Hepatocyte (in vitro differentiated cells): Measurements from ENCODE around the gene KRT80. TPM values are rescaled to one million over a fixed set of nuclear protein-coding genes. Genes with fewer than 3 reads are reported as not detected.
A peak's percentile ranks its signal among the peaks of the same experiment; 100 is the strongest.

Source experiments
- DNase-seq: peaks from one replicate; pipeline ENCODE4 v3.0.0-alpha.2; 2016; ENCODE audit warnings: low spot score
- H2AFZ ChIP-seq: fragments of 200-600 bp; sonication (generic); 2 replicates; pipeline ENCODE4 v1.6.0; 2016; ENCODE audit warnings: antibody characterized with exemption, mild to moderate bottlenecking
- H3K27ac ChIP-seq: fragments of 200-600 bp; sonication (generic); 2 replicates; pipeline ENCODE4 v1.5.1; 2016; ENCODE audit warnings: mild to moderate bottlenecking
- H3K27me3 ChIP-seq: fragments of 200-600 bp; sonication (generic); 2 replicates; pipeline ENCODE4 v1.6.1; 2016
- H3K36me3 ChIP-seq: fragments of 200-600 bp; sonication (generic); replicated peaks from 2 replicates; pipeline ENCODE4 v1.5.1; 2016; ENCODE audit warnings: low read depth; ENCODE audit not compliant: insufficient read depth
- H3K4me1 ChIP-seq: fragments of 200-600 bp; sonication (generic); 2 replicates; pipeline ENCODE4 v1.5.1; 2016; ENCODE audit warnings: mild to moderate bottlenecking, moderate library complexity; ENCODE audit not compliant: insufficient read depth
- H3K4me2 ChIP-seq: fragments of 200-600 bp; sonication (generic); 2 replicates; pipeline ENCODE4 v1.6.0; 2016
- H3K4me3 ChIP-seq: fragments of 200-600 bp; sonication (generic); 2 replicates; pipeline ENCODE4 v1.5.1; 2016; ENCODE audit warnings: mild to moderate bottlenecking
- H3K79me2 ChIP-seq: fragments of 200-600 bp; sonication (generic); 2 replicates; pipeline ENCODE4 v1.6.0; 2017; ENCODE audit warnings: mild to moderate bottlenecking
- H3K9me2 ChIP-seq: fragments of 200-600 bp; sonication (generic); replicated peaks from 2 replicates; pipeline ENCODE4 v1.6.0; 2017; ENCODE audit warnings: mild to moderate bottlenecking; ENCODE audit not compliant: insufficient read depth
- H3K9me3 ChIP-seq: fragments of 200-600 bp; sonication (generic); 2 replicates; pipeline ENCODE4 v1.5.1; 2016; ENCODE audit warnings: low read depth, mild to moderate bottlenecking
- H4K20me1 ChIP-seq: fragments of 200-600 bp; sonication (generic); 2 replicates; pipeline ENCODE4 v1.6.0; 2016; ENCODE audit warnings: mild to moderate bottlenecking; ENCODE audit not compliant: insufficient read depth, poor library complexity, severe bottlenecking
- CTCF ChIP-seq: fragments of 200-600 bp; sonication (generic); IDR thresholded peaks from 2 replicates; pipeline ENCODE4 v1.5.1; 2016; ENCODE audit warnings: antibody characterized with exemption, mild to moderate bottlenecking; ENCODE audit not compliant: poor library complexity
- EZH2 ChIP-seq: fragments of 200-600 bp; sonication (generic); IDR thresholded peaks from 2 replicates; pipeline ENCODE4 v1.6.1; 2016; ENCODE audit warnings: antibody characterized with exemption, mild to moderate bottlenecking, borderline replicate concordance
- EZH2phosphoT487 ChIP-seq: fragments of 200-600 bp; sonication (generic); IDR thresholded peaks from one replicate; pipeline ENCODE4 v1.6.1; 2018; ENCODE audit warnings: antibody characterized with exemption, mild to moderate bottlenecking, low read depth, moderate library complexity; ENCODE audit not compliant: unreplicated experiment, severe bottlenecking
- WGBS: methylation state at CpG from one replicate; pipeline ENCODE4 v1.1.6; 2016; ENCODE audit warnings: low lambda C conversion rate; ENCODE audit errors: missing lambda C conversion rate; 5-methylcytosine and 5-hydroxymethylcytosine counted together
- polyA plus RNA-seq: library from polyadenylated mRNA; unstranded; fragments of >200 nt; fragmentation: Nextera tagmentation; extraction: Ambion mirVana; gene quantifications from 2 replicates; pipeline ENCODE4 v1.2.1, GENCODE V29; 2016
- total RNA-seq: library from RNA; depleted of rRNA; stranded (reverse); fragments of >200 nt; gene quantifications from 2 replicates; pipeline ENCODE4 v1.2.3, GENCODE V29; 2014

The KRT80 gene
- total and polyA plus RNA-seq, 2 experiments from 2014 or later, result 0.77 to 1.2 TPM

DNA sequence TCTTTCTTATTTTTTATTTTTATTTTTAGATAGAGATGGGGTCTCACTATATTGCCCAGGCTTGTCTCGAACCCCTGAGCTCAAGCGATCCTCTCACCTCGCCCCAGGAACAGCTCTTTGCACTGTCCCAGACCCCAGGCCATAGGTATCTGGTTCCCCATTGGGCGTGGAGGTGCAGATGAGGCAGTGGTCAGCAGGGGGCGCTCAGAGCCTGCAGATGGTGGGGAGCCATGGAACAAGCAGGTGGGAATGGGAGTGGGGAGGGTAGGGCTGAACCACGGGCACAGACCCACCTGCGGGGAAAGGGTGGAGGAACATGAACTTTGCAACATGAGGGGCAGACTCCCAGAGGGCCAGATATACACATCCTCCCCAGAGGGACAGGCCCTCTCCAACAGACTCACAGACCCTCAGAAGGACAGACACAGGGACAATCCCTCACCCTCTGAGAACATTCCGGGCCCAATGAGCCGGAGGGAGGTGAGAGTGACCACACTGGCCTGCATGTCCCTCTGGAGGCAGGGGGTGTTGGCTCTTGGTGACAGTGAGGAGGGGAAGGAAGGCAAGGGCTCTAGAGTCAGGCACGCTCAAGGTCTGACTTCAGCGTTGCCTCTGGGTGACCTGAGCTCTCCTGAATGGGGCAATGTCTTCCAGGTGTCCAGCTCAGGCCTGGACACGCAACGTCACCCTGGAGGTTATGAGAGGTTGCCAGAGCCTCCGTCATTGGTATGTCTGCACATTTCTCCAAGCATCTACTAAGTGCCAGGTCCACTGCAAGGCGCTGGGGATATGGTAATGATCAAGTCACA is 34.9 kb downstream of the KRT80 start:
- 52% methylated on average over 15 of the region's 15 CpGs for WGBS
- TF ChIP-seq EZH2phosphoT487, result no peak
- TF ChIP-seq CTCF, result peak; percentile 97
- H3K9me2 ChIP-seq, result no peaks in the 10 kb centered on the region
- peak; percentile 86 for DNase-seq
- H4K20me1 ChIP-seq, result no peaks in the 10 kb centered on the region
- H3K9me3 ChIP-seq, result no peaks in the 10 kb centered on the region
- peaks cover 15% of the 10 kb centered on the region for H3K4me1 ChIP-seq
- H3K4me2 ChIP-seq, result no peak overlapping the region
- H3K4me3 ChIP-seq, result no peak overlapping the region
- H3K27me3 ChIP-seq, result no peaks in the 10 kb centered on the region
- no peak overlapping the region for H3K27ac ChIP-seq
- no peak overlapping the region for H2AFZ ChIP-seq
- no peaks in the 10 kb centered on the region for H3K79me2 ChIP-seq
- no peaks in the 10 kb centered on the region for H3K36me3 ChIP-seq

GRCh38 chr12:52156311-52156710 is 35.5 kb downstream of the KRT80 start:
- 87% methylated on average over 4 of the region's 4 CpGs for WGBS
- Histone ChIP-seq H3K4me1 (peaks cover 17% of the 10 kb centered on the region), H3K36me3 (no peaks in the 10 kb centered on the region), H3K9me3 (no peaks in the 10 kb centered on the region), H3K4me3 (no peak overlapping the region), H2AFZ (no peak overlapping the region), H3K9me2 (no peaks in the 10 kb centered on the region), H3K27me3 (no peaks in the 10 kb centered on the region), H4K20me1 (no peaks in the 10 kb centered on the region), H3K79me2 (no peaks in the 10 kb centered on the region), H3K27ac (no peak overlapping the region), H3K4me2 (no peak overlapping the region)
- no peak for DNase-seq
- TF ChIP-seq CTCF, result no peak
- TF ChIP-seq EZH2, result no peak
- no peak for TF ChIP-seq EZH2phosphoT487

- Histone ChIP-seq H3K27ac (peak overlapping the region; percentile 79), H4K20me1 (no peaks in the 10 kb centered on the region), H3K4me2 (no peak overlapping the region), H3K9me2 (no peaks in the 10 kb centered on the region), H3K4me1 (peaks cover 17% of the 10 kb centered on the region), H3K36me3 (no peaks in the 10 kb centered on the region), H3K79me2 (no peaks in the 10 kb centered on the region), H2AFZ (no peak overlapping the region), H3K9me3 (no peaks in the 10 kb centered on the region), H3K4me3 (no peak overlapping the region), H3K27me3 (no peaks in the 10 kb centered on the region)
- DNase-seq, result peak; percentile 82
- TF ChIP-seq EZH2phosphoT487, result no peak
- TF ChIP-seq EZH2, result no peak
- no peak for TF ChIP-seq CTCF
- WGBS, result 54% methylated on average over 7 of the region's 8 CpGs
Observed at GRCh38 chr12:52155048-52155868, 36.6 kb downstream of the KRT80 start.
